HCT116 (cell line): ENCODE measurements around the gene NSUN4. TPM values are rescaled to one million over a fixed set of nuclear protein-coding genes. Genes with fewer than 3 reads are reported as not detected.
A peak's percentile ranks its signal among the peaks of the same experiment; 100 is the strongest.

ENCODE experiments used
- ATAC-seq: fragments of 200-7000 bp; cut with Tn5 transposase; 2 replicates; pipeline ENCODE4 v1.9.1; 2020; ENCODE audit warnings: mild to moderate bottlenecking, moderate library complexity
- BruUV-seq: library from RNA; stranded (reverse); fragments of 400-500 nt; replicated peaks from 2 replicates; lab custom pipeline; 2021; lab: Mats Ljungman, UMichigan
- CTCF ChIA-PET: fragments of 300-600 bp; sonication (Branson Sonifier 250); formaldehyde crosslinking; loops from one replicate; lab custom pipeline; 2021; ENCODE audit warnings: antibody characterized with exemption; lab: Charles Lee
- POLR2A ChIA-PET: fragments of 300-600, 350-600 bp; sonication (Branson Sonifier 250); formaldehyde crosslinking; loops from one replicate; lab custom pipeline; 2021; ENCODE audit warnings: antibody characterized with exemption; lab: Charles Lee
- RAD21 ChIA-PET, 2 experiments: fragments of 300-600 bp; sonication (Branson Sonifier 250); formaldehyde crosslinking; loops; one replicate each; lab custom pipeline; 2023; ENCODE audit warnings: low total read pairs in 2 of 2; ENCODE audit not compliant: uncharacterized antibody in 2 of 2, unreplicated experiment in 2 of 2, low non-redundant PET in 1 of 2; lab: Charles Lee
- DNase-seq: peaks from one replicate; pipeline ENCODE4 v3.0.0-alpha.2; 2010; ENCODE audit warnings: low read depth, low spot score
- H2AFZ ChIP-seq: fragments of 200-600 bp; shearing (Covaris generic), sonication (generic); 2 replicates; pipeline ENCODE4 v1.6.1; 2017; ENCODE audit warnings: low read depth, mixed run types, mixed read lengths, antibody characterized with exemption, low read length; ENCODE audit not compliant: poor library complexity, severe bottlenecking
- H3K27ac ChIP-seq: 2 replicates; pipeline ENCODE4 v1.5.1; 2012; ENCODE audit warnings: low read depth, low read length
- H3K27me3 ChIP-seq: fragments of 200-600 bp; sonication (generic); 2 replicates; pipeline ENCODE4 v1.6.1; 2016; ENCODE audit warnings: mixed run types, low read length, mixed read lengths; ENCODE audit not compliant: insufficient read depth
- H3K36me3 ChIP-seq, 2 experiments: fragments of 200-500 bp in 1 of 2; fragments of 200-600 bp in 1 of 2; sonication (Bioruptor generic) in 1 of 2; sonication (generic) in 1 of 2; 2 replicates each; pipeline versions ENCODE4 v1.5.1 to v1.6.1; 2014 to 2016; ENCODE audit warnings: low read length in 2 of 2, inconsistent platforms in 1 of 2, mixed read lengths in 1 of 2, mixed run types in 1 of 2; ENCODE audit not compliant: insufficient read depth in 2 of 2, control insufficient read depth in 1 of 2
- H3K4me1 ChIP-seq, 2 experiments: fragments of 200-600 bp in 1 of 2; sonication (generic) in 1 of 2; 2 replicates each; pipeline versions ENCODE4 v1.5.1 to v1.6.1; 2012 to 2017; ENCODE audit warnings: low read length in 2 of 2, inconsistent platforms in 1 of 2, mild to moderate bottlenecking in 1 of 2, mixed read lengths in 1 of 2, mixed run types in 1 of 2, moderate library complexity in 1 of 2; ENCODE audit not compliant: insufficient read depth in 2 of 2, control insufficient read depth in 1 of 2
- H3K4me2 ChIP-seq: fragments of 200-600 bp; sonication (generic); 2 replicates; pipeline ENCODE4 v1.6.1; 2017; ENCODE audit warnings: mixed run types, low read length, mixed read lengths
- H3K4me3 ChIP-seq, 2 experiments: fragments of 200-600 bp in 1 of 2; sonication (generic) in 1 of 2; replicated peaks in 1 of 2; 2 replicates each; pipeline ENCODE4 v1.5.1; 2011 to 2016; ENCODE audit warnings: low read length in 2 of 2, control low read depth in 1 of 2, low read depth in 1 of 2, mild to moderate bottlenecking in 1 of 2, mixed read lengths in 1 of 2, mixed run types in 1 of 2
- H3K79me2 ChIP-seq: fragments of 200-600 bp; sonication (generic); 2 replicates; pipeline ENCODE4 v1.6.1; 2017; ENCODE audit warnings: mild to moderate bottlenecking, mixed run types, low read length, moderate library complexity, mixed read lengths; ENCODE audit not compliant: insufficient read depth
- H3K9ac ChIP-seq: fragments of 200-600 bp; sonication (generic); 2 replicates; pipeline ENCODE4 v1.6.1; 2016; ENCODE audit warnings: low read length, mixed read lengths
- H3K9me2 ChIP-seq: fragments of 200-600 bp; sonication (generic), shearing (Covaris generic); 2 replicates; pipeline ENCODE4 v1.6.1; 2017; ENCODE audit warnings: mixed run types, mild to moderate bottlenecking, moderate library complexity; ENCODE audit not compliant: insufficient read depth
- H3K9me3 ChIP-seq, 2 experiments: fragments of 200-500 bp in 1 of 2; fragments of 200-600 bp in 1 of 2; sonication (Bioruptor generic) in 1 of 2; sonication (generic) in 1 of 2; 2 replicates each; pipeline ENCODE4 v1.6.1; 2014 to 2017; ENCODE audit warnings: low read length in 2 of 2, mixed read lengths in 2 of 2, inconsistent platforms in 1 of 2, low read depth in 1 of 2, mild to moderate bottlenecking in 1 of 2, mixed run types in 1 of 2, moderate library complexity in 1 of 2; ENCODE audit not compliant: control insufficient read depth in 1 of 2, insufficient read depth in 1 of 2
- H4K20me1 ChIP-seq: fragments of 200-600 bp; sonication (generic), shearing (Covaris generic); 2 replicates; pipeline ENCODE4 v1.6.1; 2017; ENCODE audit warnings: mixed run types, mild to moderate bottlenecking, moderate library complexity; ENCODE audit not compliant: insufficient read depth
- CBX3 ChIP-seq: IDR thresholded peaks from 2 replicates; pipeline ENCODE4 v1.6.1; 2012; ENCODE audit warnings: low read depth
- CEBPB ChIP-seq: IDR thresholded peaks from 2 replicates; pipeline ENCODE4 v1.6.1; 2012; ENCODE audit warnings: low read depth
- CTCF ChIP-seq, 3 experiments: fragments of 200-600 bp in 1 of 3; sonication (generic) in 1 of 3; IDR thresholded peaks in 2 of 3; conservative IDR thresholded peaks in 1 of 3; 2 replicates each; pipeline ENCODE4 v1.5.1; 2012 to 2017; ENCODE audit warnings: low read depth in 2 of 3, low read length in 2 of 3, antibody characterized with exemption in 1 of 3, borderline replicate concordance in 1 of 3, control low read depth in 1 of 3, mild to moderate bottlenecking in 1 of 3, mixed read lengths in 1 of 3, mixed run types in 1 of 3, moderate library complexity in 1 of 3; ENCODE audit not compliant: insufficient read depth in 1 of 3
- EGR1 ChIP-seq: IDR thresholded peaks from 2 replicates; pipeline ENCODE4 v1.6.1; 2012; ENCODE audit warnings: low read depth
- REST ChIP-seq: IDR thresholded peaks from 2 replicates; pipeline ENCODE4 v1.6.1; 2012; ENCODE audit warnings: low read depth
- SRF ChIP-seq: IDR thresholded peaks from 2 replicates; pipeline ENCODE4 v1.6.1; 2012; ENCODE audit warnings: low read depth
- YY1 ChIP-seq: IDR thresholded peaks from 2 replicates; pipeline ENCODE4 v1.6.1; 2011; ENCODE audit warnings: low read length, low read depth, moderate library complexity, mild to moderate bottlenecking; ENCODE audit not compliant: insufficient replicate concordance; ENCODE audit errors: extremely low read depth
- ZBTB33 ChIP-seq: IDR thresholded peaks from 2 replicates; pipeline ENCODE4 v1.6.1; 2011; ENCODE audit warnings: mild to moderate bottlenecking, low read length, moderate library complexity; ENCODE audit not compliant: insufficient replicate concordance; ENCODE audit errors: extremely low read depth
- ZNF274 ChIP-seq: fragments of 200-500 bp; sonication (Bioruptor generic); IDR thresholded peaks from 2 replicates; pipeline ENCODE4 v1.6.1; 2014; ENCODE audit warnings: mild to moderate bottlenecking, low read depth, low read length, inconsistent platforms
- intact Hi-C: fragments of 100-400 bp; cut with micrococcal nuclease; formaldehyde crosslinking; loops from 2 replicates; pipeline ENCODE4 v1.10.0; 2022
- total RNA-seq: library from RNA; stranded (reverse); gene quantifications from one replicate; pipeline ENCODE4 v1.2.1, GENCODE V29; 2021; ENCODE audit not compliant: unreplicated experiment

Gene NSUN4
- total RNA-seq, 1 experiment from 2014 or later: 27.8 TPM

GRCh38 chr1:46393510-46393909, 52.9 kb downstream of the NSUN4 start:
- peak overlapping the region in 1 of 2 experiments; percentile 73; a peak in 2 of 4 replicates for H3K4me3 ChIP-seq
- no peaks in the 10 kb centered on the region for H4K20me1 ChIP-seq
- ChIA-PET RAD21 (no interaction called here), POLR2A (no interaction called here), CTCF (no interaction called here)
- H3K9ac ChIP-seq: no peak overlapping the region
- peak; percentile 92 for TF ChIP-seq CBX3
- TF ChIP-seq YY1: no peak
- peaks cover 0 to 11% of the 10 kb centered on the region in 2 experiments; a peak in 1 of 4 replicates for H3K9me3 ChIP-seq
- peak overlapping the region; percentile 95 for H3K4me2 ChIP-seq
- no peak overlapping the region for H2AFZ ChIP-seq
- H3K9me2 ChIP-seq: no peaks in the 10 kb centered on the region
- H3K27ac ChIP-seq: no peak overlapping the region
- ATAC-seq (no peak), DNase-seq (no peak)
- no peaks in the 10 kb centered on the region for H3K79me2 ChIP-seq
- H3K4me1 ChIP-seq: peaks cover 5 to 18% of the 10 kb centered on the region in 2 experiments; a peak in 3 of 4 replicates
- no TSS peak for BruUV-seq
- no peaks in the 10 kb centered on the region for H3K27me3 ChIP-seq
- intact Hi-C loops: no loop called here
- H3K36me3 ChIP-seq: no peaks in the 10 kb centered on the region

DNA sequence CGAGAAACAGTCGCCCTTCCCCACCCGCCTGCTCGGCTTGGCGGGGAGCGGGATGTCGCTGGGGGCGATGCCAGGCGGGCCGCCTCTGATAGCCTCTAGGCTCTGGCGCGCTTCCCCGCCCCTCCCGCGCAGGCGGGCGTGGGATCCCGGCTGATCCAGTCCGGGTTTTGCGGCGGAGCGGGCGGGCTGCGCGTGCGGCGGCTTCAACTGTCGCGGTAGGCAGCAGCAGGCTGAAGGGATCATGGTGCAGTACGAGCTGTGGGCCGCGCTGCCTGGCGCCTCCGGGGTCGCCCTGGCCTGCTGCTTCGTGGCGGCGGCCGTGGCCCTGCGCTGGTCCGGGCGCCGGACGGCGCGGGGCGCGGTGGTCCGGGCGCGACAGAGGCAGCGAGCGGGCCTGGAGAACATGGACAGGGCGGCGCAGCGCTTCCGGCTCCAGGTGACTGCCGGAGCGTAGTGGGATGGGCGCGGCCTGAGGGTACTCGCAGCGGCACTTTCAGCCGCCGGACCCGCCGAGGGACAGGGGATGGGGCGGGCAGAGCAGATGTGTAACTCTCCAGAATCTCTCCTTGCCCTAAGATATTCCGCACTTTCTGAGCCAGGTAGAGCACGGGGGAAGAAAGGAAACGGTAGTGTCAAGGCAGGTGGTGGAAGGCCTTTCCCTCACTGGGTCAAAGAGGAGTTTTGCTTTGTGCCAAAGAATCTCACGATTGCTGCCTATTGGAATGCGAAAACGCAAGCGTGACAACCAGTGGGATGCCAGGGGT, 53.7 kb downstream of the NSUN4 start, which contains the start of gene FAAH:
TSS of gene FAAH (plus strand) at position 210 of the 764 bp plus-strand sequence. CDS start at position 242, 32 bp downstream.
- Histone ChIP-seq H4K20me1 (no peaks in the 10 kb centered on the region), H3K27ac (peak within 1 kb of the TSS; percentile 71; the same call in 1 of the 2 replicates), H3K36me3 (no peaks in the 10 kb centered on the region), H3K4me2 (peak within 1 kb of the TSS; percentile 95), H2AFZ (peak within 1 kb of the TSS; percentile 61), H3K9ac (peak within 1 kb of the TSS; percentile 68), H3K27me3 (no peaks in the 10 kb centered on the region), H3K9me2 (no peaks in the 10 kb centered on the region), H3K9me3 (peaks cover 0 to 11% of the 10 kb centered on the region in 2 experiments; a peak in 1 of 4 replicates), H3K79me2 (no peaks in the 10 kb centered on the region), H3K4me1 (peaks cover 5 to 18% of the 10 kb centered on the region in 2 experiments; a peak in 3 of 4 replicates), H3K4me3 (peak within 1 kb of the TSS; percentile 66 to 73)
- ChIA-PET POLR2A (no interaction called here), RAD21 (no interaction called here), CTCF (interaction anchor here (1.0 kb wide), 1 partner anchor 48 kb away, joined by 3 read pairs; no protein-coding TSS in a partner anchor)
- DNase-seq (peak; percentile 48), ATAC-seq (peak; percentile 93)
- intact Hi-C loops: loop anchor here (1.0 kb wide), 1 partner anchor 8 kb away; no protein-coding TSS in a partner anchor
- no TSS peak for BruUV-seq
- TF ChIP-seq YY1 (peak; percentile 71), ZBTB33 (peak; percentile 77), CTCF (IDR thresholded peaks at IDR 0.05 in 2 of 3, conservative IDR thresholded peaks at IDR 0.05 in 1 of 3; ENCODE audit: borderline replicate concordance in 1 of 3, insufficient read depth in 1 of 3, low read depth in 2 of 3, low read length in 2 of 3) (no peak), CEBPB (no peak), ZNF274 (no peak), REST (no peak), EGR1 (no peak), SRF (no peak)
